ENCODE results near the gene AP1S2.

AP1S2 gene

DNA sequence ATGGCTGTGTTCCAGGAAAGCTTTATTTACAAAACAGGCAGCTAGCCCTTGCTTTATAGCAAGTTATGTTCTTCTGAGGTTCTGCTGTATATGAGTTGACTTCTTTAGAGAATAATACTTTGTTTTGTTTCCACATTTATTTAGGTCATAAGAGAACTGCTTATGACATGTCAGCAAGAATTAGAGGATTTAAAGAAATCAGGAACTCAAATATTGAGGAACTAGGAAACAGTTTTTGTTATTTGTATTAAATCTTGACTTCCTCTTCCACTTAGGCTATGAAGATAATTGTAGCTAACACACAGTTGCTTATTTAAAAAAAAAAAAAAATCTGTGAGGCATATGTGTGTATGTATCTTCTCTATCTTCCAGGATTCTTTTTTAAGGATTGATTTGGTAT, 50.0 kb downstream of the AP1S2 start:
- DNase-seq: no peak

DNA sequence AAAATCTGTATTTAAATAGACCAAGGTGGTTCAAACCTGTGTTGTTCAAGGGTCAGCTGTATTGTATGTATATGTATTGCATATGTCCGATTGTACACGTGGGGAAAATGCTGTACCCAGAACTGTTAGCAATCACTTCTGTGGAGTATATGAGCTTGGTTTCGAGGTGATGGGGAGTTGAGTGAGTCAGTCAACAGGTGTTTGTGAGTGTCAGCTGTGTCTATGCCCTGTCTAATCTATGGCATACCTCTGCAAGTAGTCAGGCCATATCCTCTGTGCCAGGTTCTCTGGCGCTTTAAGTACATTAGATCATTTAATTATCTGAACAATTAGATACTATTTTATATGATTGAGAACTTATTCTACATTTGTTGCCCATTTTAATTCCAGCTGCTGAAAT, 56.9 kb downstream of the AP1S2 start:
- DNase-seq: no peak

DNA sequence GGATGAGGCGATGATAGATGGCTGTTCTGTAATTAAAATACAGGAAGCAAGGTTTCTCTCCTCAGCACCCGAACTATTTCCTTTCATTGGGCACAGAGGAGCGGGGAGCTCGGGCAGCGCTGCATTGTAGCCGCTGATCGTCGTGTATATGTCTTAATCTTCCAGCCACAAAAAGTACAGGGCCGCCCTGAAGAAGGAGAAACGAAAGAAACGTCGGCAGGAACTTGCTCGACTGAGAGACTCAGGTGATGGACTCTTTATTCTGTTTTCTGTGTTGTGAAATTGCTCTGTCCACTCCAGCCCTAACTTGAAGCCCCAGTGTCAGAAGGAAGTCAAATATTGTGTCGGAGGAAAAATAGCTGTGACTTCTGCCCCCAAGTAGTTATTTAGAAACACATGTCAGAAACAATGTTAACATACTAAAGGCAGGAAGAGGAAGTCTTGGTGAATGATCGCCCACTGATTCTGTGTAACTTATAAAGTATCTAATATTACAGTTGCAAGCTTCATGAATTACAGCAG, 63.8 kb downstream of the AP1S2 start:
- no peak for DNase-seq

DNA sequence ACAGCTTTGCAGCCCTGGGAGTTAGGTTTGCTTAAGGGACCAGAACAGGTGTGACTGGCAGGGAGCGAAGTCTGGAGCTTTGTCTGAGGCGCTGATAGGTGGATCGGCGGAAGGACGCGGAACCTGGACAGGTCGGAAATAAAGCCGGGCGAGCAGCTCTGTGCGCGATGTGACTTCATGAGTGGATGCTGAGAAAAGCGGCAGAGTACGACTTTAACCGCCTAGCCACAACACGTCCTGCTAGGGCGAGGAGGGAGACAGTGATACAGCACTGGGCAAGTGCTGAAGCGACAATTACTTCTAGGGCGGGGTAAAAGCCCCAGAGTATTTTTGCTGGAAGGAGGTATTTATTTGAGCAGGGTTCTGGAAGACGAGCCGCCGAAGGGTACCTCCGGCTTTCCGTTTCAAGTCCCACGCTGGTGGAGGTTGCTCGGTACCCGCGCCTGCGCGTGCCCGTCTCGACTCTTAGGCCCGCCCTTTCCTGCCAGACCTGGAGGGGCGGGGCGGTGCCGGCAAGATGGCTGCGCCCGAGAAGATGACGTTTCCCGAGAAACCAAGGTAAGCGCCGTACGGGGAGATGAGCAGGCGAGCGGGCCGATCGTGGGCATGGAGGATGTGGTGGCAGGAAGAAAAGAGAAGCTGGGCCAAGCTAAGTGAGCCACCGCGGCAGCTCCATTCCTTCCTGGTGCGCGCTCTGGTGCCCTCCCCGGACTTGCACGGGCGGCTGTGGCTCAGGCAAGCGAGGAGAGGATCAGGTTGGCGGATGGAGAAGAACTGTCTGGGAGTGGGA, 64.4 kb downstream of the AP1S2 start, which contains the start of gene ZRSR2:
TSS of gene ZRSR2 (plus strand) at position 506 of the 790 bp plus-strand sequence. CDS start at position 518, 12 bp downstream.
- peak; percentile 88 for DNase-seq

DNA sequence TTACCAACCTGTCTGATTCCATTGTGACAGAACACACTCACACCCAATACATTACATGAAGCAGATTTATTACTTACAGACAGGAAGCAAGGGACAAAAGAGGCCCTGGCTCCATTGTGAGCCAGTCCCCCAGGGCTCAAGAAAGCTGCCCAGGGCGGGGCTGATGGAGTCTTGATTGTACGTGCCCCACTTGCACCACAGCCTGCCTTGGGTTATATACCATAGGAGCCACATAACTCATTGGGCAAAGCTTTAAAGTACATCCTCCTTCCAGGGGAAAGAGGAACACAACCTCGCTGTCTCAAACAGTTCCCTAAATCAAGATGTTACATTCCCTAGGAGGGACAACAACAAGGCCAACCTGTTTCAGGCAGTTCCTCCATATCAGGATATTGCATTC, 67.7 kb downstream of the AP1S2 start:
- no peak for DNase-seq

DNA sequence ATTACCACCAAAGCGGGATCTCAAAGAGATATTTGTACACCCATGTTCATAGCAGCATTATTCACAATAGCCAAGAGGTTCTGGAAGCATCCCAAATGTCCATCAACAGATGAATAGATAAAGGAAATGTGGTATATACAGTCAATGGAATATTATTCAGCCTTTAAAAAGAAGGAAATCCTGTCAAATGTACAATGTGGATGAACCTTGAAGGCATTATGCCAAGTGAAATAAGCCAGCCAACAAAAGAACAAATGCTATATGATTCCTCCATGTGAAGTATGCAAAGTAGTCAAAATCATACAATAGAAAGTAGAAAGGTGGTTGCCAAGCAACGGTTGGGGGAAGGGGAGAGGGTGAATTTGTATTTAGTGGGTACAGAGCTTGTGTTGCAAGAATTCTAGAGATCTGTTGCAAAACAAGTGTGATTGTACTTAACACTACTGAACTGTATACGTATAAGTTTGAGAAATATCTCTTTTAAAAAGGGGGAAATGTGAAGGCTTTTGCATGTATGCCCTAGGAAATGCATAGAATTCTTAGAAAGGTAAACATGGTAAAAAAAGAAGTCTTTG, 69.3 kb downstream of the AP1S2 start:
- no peak for DNase-seq

DNA sequence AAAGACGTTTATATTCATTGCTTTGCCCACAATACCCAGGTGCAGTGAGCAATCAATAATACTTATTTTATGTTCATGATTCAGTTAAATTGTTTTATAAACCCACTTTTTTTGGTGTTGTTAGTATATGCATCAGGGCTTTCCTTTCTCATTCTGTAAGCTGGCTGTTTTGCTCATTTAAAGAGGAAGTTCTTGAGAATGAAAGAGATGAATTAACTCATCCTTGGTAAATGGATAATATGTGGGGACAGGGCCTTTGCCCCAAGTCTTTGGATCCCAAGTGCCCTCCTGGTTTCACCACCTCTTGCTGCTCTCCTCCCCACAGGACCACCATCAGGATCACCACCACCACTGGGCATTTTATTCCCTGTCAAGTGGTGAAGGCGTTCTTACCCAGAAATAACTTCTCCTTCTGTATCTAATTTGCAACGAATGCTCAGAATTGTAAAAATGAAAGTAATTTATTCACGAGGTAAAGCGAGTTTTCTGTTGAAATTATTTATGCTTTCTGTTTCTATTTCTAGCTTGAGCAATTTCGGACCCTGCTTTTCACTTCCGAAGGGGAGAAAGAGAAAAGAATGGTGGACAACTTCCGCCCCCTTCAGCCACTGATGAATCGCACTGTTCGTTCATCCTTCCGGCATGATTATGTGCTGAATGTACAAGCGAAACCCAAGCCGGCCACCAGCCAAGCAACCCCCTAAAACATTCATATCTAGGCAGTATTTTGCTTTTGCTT, 72.5 kb downstream of the AP1S2 start:
- no peak for DNase-seq

All from eye (tissue), 1 donor.